GM03348 (cell line): ENCODE results near the gene RAB23.

Source experiments
- DNase-seq: peaks from one replicate; pipeline ENCODE4 v3.0.0; 2012; ENCODE audit warnings: low spot score

The RAB23 gene

GRCh38 chr6:57242505-57242904, 20.4 kb upstream of the RAB23 start:
- peak; percentile 80 for DNase-seq

DNA sequence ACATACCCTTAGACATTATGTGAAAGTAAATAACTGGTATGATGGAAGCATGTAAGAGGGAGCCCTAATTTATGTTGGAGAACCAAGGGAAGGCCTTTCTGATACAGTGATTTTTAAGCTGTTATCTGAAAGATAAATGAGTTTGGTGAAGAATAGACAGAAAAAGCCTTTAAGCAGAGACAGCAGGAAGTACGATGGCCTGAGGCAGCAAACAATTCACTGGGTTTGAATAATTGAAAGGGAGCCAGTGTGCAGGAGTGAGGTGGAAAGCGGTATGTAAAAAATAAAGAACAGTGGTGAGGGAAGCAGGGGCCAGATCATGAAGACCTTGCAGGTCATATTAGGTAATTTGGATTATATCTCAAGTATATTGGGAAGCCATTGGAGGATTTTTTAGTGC, 4.1 kb upstream of the RAB23 start:
- no peak for DNase-seq

- peak; percentile 73 for DNase-seq
These were observed 2.8 kb upstream of the RAB23 start for GRCh38 chr6:57224769-57225515.

DNA sequence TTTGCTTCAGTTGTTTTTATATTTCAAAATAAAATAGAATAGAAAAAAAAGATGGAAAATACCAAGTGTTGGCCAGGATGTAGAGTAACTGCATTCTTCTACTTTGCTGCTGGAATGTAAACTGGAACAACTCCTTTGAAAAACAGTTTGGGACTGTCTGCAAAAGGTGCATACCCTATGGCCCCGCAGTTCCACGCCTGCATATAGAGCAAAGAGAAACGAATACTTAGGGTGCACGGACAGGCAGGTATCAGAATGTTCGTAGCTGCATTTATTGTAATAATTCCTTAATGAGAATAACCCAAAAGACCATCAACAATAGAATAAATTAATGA, 603 bp upstream of the RAB23 start:
- no peak for DNase-seq

GRCh38 chr6:57221191-57221935, 744 bp downstream of the RAB23 start:
- DNase-seq, result peak; percentile 78

- no peak for DNase-seq
These were observed 1.9 kb downstream of the RAB23 start for GRCh38 chr6:57220083-57220703.

DNA sequence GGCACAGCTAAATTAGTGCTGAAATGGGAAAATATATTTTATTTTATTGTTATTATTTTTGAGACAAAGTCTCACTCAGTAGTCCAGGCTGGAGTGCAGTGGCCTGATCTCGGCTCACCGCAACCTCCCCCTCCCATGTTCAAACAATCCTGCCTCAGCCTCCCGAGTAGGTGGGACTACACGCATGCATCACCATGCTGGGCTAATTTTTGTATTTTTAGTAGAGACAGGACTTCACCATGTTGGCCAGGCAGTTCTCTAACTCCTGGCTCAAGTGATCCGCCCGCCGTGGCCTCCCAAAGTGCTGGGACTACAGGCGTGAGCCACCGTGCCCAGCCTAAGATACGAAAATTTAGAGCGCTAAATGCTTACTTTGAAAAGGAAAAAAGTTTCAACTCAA, 4.8 kb downstream of the RAB23 start:
- no peak for DNase-seq

- DNase-seq, result no peak
These were observed 5.6 kb downstream of the RAB23 start for GRCh38 chr6:57216235-57217101.

DNA sequence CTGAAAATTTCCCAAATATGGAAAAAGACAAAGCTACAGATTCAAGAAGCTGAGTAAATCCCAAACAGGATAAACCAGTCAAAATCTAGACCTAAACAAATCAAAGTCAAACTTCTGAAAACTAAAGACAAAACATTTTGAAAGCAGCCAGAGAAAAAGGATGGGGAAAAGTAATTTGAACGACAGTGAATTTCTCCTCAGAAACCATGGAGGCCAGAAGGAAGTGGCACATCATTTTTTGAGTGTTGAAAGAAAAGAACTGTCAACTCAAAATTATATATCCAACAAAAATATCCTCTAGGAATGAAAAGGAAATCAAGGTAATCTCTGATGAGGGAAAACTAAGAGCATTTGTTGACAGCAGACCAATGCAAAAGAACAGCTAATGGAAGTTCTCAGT, 6.8 kb downstream of the RAB23 start:
- no peak for DNase-seq

DNA sequence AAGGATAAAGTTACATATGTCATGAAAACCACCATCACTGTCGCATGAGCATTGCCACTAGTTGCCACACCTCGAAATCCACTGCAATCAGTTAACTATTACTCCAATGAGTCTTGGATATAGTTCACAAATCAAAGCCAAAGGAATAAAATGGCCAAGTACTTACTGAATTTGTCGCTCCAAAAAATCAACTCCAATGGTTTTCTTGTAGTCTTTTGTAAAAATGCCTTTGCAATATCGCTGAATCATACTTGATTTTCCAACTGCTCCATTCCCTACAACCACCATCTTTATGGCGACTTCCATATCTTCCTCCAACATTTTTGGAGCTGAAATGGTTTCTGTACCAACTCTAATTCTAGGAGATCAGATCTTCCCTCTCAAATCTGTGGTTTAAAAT, 12.0 kb downstream of the RAB23 start:
- DNase-seq, result no peak

DNA sequence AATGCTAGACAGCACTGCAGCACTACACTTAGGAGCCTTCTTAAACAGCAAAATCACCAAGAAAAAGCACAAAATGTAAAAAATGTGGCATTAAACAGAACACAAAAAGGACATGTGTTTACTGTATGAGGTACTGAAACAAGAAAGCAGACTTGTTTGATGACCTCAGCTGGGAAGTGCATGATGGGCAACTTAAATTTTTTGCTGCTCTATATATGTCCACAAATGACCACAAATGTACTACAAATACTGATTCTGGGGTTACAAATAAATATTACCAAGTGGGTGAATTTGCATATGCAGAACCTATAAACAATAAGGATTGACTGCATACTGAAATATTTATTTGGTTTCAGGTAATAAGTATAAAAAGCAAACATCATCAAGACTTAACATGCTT, 13.1 kb downstream of the RAB23 start:
- no peak for DNase-seq

DNA sequence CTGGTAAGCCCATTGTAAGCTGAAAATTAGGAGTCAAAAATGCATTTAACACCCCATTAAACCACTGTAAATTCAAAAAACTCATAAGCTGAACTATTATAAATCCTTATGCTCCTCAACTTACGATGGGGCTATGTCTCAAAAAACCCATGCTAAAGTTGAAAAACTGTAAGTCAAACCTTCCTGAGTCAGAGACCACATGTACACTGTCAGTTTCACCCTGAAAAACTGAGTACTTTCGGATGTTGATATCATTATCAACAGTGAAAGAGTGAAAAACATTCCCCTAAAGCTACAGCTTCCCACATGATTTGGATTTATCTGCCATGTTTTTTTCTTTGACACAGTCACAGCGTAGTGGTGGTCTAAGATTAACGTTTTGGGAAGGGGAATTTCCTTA, 14.2 kb downstream of the RAB23 start:
- DNase-seq, result no peak

GRCh38 chr6:57207141-57207540, 15.0 kb downstream of the RAB23 start:
- no peak for DNase-seq

DNA sequence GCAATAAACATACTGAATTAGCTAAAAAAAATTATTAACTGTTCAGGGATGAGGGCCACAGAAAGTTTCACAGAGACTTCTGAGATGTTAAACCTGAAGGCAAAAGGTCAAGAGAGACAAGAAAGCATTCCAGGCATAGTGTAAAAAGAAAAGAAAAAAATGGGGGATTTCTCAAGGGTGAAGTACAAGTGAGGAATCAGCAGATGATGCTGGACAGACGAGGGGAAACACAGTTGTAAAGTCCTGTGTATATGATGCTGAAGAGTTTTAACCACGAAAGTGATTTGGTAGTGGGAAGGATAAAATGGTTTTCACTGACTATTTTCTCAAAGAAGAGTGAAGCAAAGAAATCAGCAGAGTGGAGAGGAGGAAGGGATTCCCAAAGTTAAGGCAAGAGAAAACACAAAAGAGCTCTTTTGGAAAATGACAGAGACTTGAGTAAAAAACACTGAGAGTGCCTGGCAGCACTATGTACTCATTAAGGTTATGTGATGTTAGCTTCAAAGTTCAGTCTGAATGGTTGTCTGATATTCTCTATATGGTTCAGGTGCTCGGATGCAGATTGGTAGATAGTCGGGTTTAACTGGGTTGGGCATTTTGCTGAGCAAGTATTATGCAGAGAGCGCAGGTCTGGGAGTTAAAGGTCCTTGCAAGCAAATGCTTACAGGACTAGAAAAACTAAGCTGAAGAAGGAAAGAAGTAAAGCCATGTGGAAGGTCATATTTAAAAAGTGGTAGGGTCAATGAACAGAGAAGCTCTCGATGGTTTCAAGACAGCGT, 16.4 kb downstream of the RAB23 start:
- no peak for DNase-seq

DNA sequence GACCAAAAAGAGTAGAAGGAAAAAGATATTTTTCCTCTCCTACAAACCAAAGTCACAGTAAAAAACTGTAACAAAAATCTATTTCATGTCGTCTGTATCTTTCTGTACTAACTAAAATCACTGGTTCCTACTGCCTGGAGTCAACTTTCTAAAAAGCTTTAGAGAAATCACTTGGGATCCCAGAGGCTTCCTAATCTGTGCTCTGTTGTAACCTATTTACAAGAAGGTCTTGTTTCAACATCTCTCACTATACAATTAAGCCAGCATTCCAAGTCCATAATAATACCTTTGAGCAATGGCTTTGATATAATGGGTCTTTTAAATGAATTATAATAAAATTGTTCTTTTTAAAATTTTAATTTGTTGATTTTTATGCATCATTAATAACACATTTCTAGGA, 20.4 kb downstream of the RAB23 start:
- no peak for DNase-seq

DNA sequence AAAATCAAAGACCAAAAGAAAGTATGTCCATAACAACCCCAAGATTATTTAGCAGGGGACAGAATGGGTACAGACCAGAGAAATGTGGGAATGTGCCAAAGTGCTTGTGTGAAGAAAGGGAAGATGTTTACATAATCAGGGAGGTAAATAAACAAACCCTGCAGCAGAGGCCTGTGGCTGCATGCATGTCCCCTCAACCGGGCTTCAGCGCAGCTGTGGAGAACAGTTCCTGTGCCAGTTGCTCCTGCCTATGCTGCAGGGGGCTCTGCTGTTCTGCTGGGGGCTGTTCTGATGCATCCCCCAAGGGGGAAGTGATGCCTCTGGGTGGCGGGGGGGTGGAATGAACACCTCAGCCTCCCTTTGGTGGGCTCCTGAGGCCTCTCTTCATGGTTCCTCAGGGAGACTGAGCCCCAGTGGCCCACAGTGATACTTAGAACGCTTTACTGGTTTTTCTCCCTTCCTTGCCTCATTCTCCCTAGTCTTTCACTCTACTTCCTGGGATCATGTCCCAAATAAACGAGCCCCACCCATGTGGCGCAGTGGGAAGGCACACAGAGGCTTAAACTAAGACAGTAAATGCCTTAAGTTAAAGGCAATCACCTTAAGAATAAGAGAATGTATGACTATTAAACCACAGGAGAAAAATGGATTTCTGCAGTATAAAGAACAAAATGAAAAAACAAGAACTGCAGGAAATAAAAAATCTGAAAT, 23.0 kb downstream of the RAB23 start:
- no peak for DNase-seq

GRCh38 chr6:57195457-57195856, 26.6 kb downstream of the RAB23 start:
- no peak for DNase-seq

- peak; percentile 38 for DNase-seq
These were observed 28.9 kb downstream of the RAB23 start for GRCh38 chr6:57193177-57193576.

DNA sequence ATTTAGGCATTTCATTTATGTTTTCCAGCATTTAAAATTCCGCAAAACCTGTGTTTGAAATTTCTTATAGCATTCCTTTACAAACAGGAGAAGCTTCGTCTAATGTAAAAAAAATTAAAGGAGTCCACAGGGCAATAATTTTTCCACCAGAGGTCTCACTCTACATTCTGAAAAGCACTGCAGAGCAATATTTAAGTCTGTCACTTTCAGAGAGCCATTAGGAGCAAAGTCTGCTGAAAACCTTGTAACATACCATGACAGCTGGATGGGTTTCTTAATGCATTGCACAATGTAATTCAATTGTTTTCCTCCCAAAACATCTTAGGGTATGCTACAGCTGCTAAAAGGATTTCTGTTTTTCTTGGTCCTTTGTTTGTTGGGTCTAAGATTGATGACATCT, 32.0 kb downstream of the RAB23 start:
- peak; percentile 41 for DNase-seq

GRCh38 chr6:57183336-57183735, 38.8 kb downstream of the RAB23 start:
- DNase-seq, result no peak

GRCh38 chr6:57182017-57182432, 40.1 kb downstream of the RAB23 start:
- peak; percentile 9 for DNase-seq
